DMS153 treated with DMSO at 0.1 percent for 48 hours (cell line): ENCODE data around the gene LAPTM4A.
"Not testable (repeated sequence)": the region's sequence is repeated elsewhere in the genome, so short reads cannot be mapped to it uniquely, and the experiment has no call there.

Experiments
- DNase-seq: peaks from one replicate; lab custom pipeline; 2025; ENCODE audit not compliant: unreplicated experiment; lab: John Stamatoyannopoulos, UW

LAPTM4A gene

GRCh38 chr2:20077411-20077940, 26.0 kb upstream of the LAPTM4A start:
- no peak for DNase-seq

GRCh38 chr2:20076757-20077156, 25.3 kb upstream of the LAPTM4A start:
- DNase-seq = no peak

- DNase-seq = no peak
These were observed 23.5 kb upstream of the LAPTM4A start for GRCh38 chr2:20074901-20075300.

- not testable (repeated sequence) for DNase-seq
These were observed 22.7 kb upstream of the LAPTM4A start for GRCh38 chr2:20074046-20074648.

GRCh38 chr2:20073460-20073859, 22.0 kb upstream of the LAPTM4A start:
- DNase-seq = no peak

GRCh38 chr2:20072436-20073158, 21.2 kb upstream of the LAPTM4A start:
- DNase-seq = no peak

- no peak for DNase-seq
These were observed 20.3 kb upstream of the LAPTM4A start for GRCh38 chr2:20071397-20072383.

GRCh38 chr2:20069756-20070155, 18.3 kb upstream of the LAPTM4A start:
- DNase-seq = no peak

- DNase-seq = no peak
These were observed 16.7 kb upstream of the LAPTM4A start for GRCh38 chr2:20067992-20068584.

GRCh38 chr2:20065885-20066602, 14.6 kb upstream of the LAPTM4A start:
- DNase-seq = peak; percentile 66

- no peak for DNase-seq
These were observed 13.4 kb upstream of the LAPTM4A start for GRCh38 chr2:20064841-20065240.

- DNase-seq = no peak
These were observed 13.0 kb upstream of the LAPTM4A start for GRCh38 chr2:20064421-20064820.

GRCh38 chr2:20062615-20063545, 11.5 kb upstream of the LAPTM4A start:
- no peak for DNase-seq

- DNase-seq = no peak
These were observed 10.5 kb upstream of the LAPTM4A start for GRCh38 chr2:20061940-20062339.

- no peak for DNase-seq
These were observed 10.0 kb upstream of the LAPTM4A start for GRCh38 chr2:20061476-20061875.

GRCh38 chr2:20060106-20060505, 8.7 kb upstream of the LAPTM4A start:
- DNase-seq = no peak

- DNase-seq = no peak
These were observed 5.8 kb upstream of the LAPTM4A start for GRCh38 chr2:20057268-20057667.

GRCh38 chr2:20054931-20055330, 3.5 kb upstream of the LAPTM4A start:
- DNase-seq = no peak

- no peak for DNase-seq
These were observed 2.7 kb upstream of the LAPTM4A start for GRCh38 chr2:20054119-20054518.
